IMR-90 (cell line): ENCODE data around the gene ELOVL1. TPM values are rescaled to one million over a fixed set of nuclear protein-coding genes. Genes with fewer than 3 reads are reported as not detected.
A peak's percentile ranks its signal among the peaks of the same experiment; 100 is the strongest.

Experiments used
- CEBPB ChIP-seq: IDR thresholded peaks from 2 replicates; pipeline ENCODE4 v1.6.1; 2012; ENCODE audit warnings: low read depth, low read length, improper control_type of control experiment
- MAZ ChIP-seq: IDR thresholded peaks from 2 replicates; pipeline ENCODE4 v1.6.1; 2012; ENCODE audit warnings: low read depth, mild to moderate bottlenecking, low read length, improper control_type of control experiment, moderate library complexity, borderline replicate concordance
- MXI1 ChIP-seq: IDR thresholded peaks from 2 replicates; pipeline ENCODE4 v1.6.1; 2012; ENCODE audit warnings: low read depth, mild to moderate bottlenecking, low read length, moderate library complexity, borderline replicate concordance
- RCOR1 ChIP-seq: IDR thresholded peaks from 2 replicates; pipeline ENCODE4 v1.6.1; 2012; ENCODE audit warnings: mild to moderate bottlenecking, low read length, improper control_type of control experiment; ENCODE audit not compliant: insufficient replicate concordance
- polyA plus RNA-seq, 3 experiments: library from polyadenylated mRNA; depleted of rRNA; stranded (reverse); fragments of >200 nt; gene quantifications; 2 replicates each; pipeline ENCODE4 v1.2.3, GENCODE V29; 2012; ENCODE audit warnings: low replicate concordance in 1 of 3
- total RNA-seq: library from RNA; depleted of rRNA; stranded (reverse); fragments of >200 nt; gene quantifications from 2 replicates; pipeline ENCODE4 v1.2.3, GENCODE V29; 2012

Gene ELOVL1
- total and polyA plus RNA-seq, 2 of the 4 experiments (the other 2 are of a cell fraction) = 88.9 to 211 TPM

DNA sequence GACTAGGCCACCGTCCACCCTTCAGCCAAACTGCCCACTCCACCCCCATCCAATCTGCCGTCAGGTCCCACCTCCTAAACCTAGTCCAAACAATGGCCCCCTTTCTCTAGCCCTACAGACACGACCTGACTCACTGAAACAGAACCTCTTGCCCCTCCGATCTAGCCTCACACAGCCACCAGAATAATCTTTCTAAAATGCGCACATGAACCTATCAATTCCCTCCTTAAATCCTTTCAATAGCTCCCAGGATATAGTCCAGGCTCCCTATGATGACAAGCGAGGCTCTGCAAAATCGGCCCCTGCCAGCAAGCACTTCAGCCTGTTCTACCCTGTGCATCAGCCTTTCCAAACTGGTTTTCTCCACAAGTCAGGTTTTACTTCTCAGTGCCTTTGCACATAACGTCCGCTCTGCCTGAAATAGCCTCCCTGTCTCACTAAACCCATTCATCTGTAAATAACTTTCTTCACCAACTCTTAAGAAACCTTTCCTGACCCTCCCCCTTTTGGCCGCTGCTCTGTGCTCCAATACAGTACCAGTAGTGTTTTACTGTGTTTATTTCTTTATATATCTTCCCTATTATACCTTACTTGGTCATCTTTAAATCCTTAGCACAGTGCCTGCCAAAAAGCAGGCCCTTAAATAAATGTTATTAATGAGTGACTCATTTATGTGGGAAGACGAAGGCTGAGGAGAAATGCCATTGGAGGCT is 18.1 kb downstream of the ELOVL1 start (continued):
- TF ChIP-seq MAZ (no peak), CEBPB (peak; percentile 31; the same call in 1 of the 2 replicates), MXI1 (no peak), RCOR1 (no peak)
